HG03432 (cell line): Measurements from ENCODE around the gene GCAT.

Experiments used
- ATAC-seq: cut with Tn5 transposase; IDR thresholded peaks from one replicate; pipeline ENCODE4 v1.9.1; 2021; ENCODE audit warnings: mild to moderate bottlenecking, moderate library complexity; ENCODE audit not compliant: unreplicated experiment

Gene GCAT

DNA sequence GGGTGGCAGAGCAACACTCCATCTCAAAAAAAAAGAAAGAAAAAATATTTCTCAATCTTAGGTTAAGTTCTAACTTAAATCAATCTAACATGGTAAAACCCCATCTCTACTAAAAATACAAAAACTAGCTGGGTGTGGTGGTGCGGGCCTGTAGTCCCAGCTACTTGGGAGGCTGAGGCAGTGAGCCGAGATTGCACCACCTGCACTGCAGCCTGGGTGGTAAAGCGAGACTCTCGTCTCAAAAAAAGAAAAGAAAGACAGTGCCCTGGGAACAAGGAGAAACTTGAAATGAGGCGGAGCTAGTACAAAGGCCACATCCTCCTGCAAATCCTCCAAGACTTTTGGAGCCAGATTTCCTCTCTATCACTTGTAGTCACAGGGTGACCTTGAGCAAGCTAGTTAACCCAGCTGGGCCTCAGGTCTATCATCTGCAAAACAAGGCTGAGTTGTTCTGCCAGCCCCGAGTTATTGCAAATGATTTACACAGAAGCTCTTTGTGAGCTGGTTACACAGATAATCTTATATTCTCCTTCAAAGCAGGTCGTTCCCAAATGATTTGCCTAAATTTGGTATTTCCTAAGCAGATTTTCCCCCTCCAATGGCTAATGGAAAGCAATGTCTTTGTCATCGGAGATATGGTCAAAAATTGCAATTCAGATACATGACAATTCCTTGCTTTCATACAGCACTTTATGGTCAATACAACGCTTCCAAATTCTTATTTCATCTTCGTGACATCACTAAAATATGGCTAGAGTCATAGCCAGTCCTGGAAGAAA lies 34.5 kb downstream of the GCAT start:
- ATAC-seq: no peak

- ATAC-seq: peak; percentile 50
Observed at GRCh38 chr22:37843741-37844089, 36.0 kb downstream of the GCAT start.

DNA sequence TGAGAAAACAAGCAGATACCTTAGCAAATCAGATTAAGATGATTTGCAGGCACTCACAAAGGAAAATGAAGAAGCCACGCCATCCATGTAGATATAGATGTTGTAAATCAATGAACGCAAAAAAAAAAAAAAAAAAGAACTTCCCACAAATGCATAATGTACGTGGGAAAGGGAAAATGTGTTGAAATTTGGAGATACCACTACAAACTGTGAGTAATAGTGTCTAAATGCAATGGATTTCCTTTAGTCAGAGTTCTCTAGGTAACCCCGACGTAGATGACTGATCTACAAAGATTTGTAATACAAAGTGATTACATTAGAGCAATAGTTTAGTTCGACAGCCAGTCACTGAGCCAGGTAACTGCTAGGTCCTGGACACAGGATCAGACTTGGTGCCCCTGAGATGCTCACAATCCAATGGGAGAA lies 37.2 kb downstream of the GCAT start:
- ATAC-seq: no peak

DNA sequence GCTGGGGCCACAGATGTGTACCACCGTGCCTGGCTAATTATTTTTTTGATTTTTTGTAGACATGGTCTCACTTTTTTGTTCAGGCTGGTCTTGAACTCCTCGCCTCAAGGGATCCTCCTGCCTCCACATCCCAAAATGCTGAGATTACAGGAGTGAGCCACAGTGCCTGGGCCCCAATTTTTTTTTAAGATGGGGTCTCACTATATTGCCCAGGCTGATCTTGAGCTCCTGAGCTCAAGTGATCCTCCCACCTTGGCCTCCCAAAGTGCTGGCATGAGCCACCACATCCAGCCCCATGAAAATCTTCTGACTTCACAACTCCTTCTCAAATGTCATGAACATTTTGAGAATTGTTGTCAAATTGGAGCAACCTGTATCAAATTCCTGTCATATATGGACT lies 38.7 kb downstream of the GCAT start:
- no peak for ATAC-seq

DNA sequence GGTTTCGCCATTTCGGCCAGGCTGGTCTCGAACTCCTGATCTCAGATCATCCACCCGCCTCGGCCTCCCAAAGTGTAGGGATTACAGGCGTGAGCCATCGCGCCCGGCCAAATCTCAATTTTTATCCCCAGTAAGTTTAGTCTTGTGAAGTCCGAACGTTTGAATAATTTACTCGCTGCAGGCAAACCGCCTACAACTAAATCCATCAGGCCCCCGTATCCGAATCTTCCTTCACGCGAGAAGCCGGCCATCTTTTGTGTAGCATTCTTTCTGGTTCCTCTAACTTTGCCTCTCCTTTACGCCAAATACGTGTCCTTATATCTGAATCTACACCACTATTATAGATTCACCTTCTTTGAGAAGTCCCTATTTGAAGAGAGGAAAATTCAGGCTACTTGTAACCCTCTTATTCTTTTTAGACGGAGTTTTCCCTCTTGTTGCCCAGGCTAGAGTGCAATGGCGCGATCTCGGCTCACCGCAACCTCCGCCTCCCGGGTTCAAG lies 40.9 kb downstream of the GCAT start:
- no peak for ATAC-seq

GRCh38 chr22:37849089-37849751 lies 41.5 kb downstream of the GCAT start, which contains the start of gene EIF3L:
Gene EIF3L, plus strand, starts transcription at chr22:37849419. Its CDS starts 31 bp downstream, at chr22:37849450.
- ATAC-seq: peak; percentile 70

DNA sequence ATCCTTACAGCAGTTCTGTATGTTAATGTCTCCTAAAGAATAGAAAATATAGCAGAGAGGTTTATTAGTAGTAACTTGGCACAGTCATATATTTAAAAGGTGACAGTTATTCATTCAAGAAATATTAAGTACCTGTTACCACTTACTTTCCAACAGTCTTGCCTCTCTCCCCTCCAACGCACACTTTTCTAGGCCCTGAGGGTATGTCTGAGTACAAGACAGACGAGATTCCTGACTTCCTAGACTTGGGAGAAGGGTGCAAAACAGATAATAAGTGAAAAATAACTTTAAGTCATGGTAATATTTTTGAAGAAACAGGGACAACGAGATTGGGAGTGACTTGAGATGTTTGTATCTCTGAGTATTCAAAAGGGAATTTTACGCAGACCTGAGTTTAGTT lies 43.1 kb downstream of the GCAT start:
- no peak for ATAC-seq

DNA sequence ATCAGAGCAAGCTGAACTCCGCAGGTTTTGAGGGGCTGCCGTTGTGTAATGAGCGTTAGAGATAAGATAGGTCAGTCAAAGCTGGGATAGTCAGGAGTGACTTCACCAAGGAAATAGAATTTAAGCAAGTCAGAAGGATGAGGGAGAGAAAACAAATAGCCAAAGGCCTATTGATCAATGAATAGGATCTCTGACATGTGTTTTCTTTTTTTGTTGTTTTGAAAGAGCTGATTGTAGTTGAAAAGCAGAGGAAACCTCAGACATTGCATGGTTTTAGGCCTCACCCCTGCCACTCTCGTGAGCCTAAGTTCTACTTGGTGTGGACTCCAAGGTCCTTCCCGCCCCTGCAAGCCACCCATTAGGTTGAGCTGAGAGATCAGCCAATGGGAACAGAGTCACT lies 44.7 kb downstream of the GCAT start:
- no peak for ATAC-seq

DNA sequence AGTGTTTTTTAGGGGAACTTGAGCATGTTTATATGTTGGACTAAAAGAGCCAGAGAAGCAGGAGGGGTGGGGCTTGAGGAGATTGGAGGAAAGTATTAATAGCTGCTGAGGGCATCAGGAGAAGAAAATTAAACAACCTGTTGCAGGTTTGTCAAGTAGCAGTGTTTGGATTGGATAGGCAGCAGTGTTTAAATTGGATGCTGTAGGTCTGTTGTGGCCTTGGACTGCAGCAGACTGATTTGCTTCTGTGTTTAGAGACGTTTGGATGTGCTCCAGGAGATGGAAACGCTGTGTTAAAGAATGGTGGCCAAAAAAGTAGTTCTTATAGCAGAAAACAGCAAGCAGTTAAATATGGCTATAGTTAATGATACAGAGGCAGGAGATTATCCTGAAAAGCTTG lies 47.2 kb downstream of the GCAT start:
- no peak for ATAC-seq

GRCh38 chr22:37855462-37855861 lies 47.7 kb downstream of the GCAT start:
- ATAC-seq: no peak

- no peak for ATAC-seq
Observed at GRCh38 chr22:37860796-37861421, 53.2 kb downstream of the GCAT start.

DNA sequence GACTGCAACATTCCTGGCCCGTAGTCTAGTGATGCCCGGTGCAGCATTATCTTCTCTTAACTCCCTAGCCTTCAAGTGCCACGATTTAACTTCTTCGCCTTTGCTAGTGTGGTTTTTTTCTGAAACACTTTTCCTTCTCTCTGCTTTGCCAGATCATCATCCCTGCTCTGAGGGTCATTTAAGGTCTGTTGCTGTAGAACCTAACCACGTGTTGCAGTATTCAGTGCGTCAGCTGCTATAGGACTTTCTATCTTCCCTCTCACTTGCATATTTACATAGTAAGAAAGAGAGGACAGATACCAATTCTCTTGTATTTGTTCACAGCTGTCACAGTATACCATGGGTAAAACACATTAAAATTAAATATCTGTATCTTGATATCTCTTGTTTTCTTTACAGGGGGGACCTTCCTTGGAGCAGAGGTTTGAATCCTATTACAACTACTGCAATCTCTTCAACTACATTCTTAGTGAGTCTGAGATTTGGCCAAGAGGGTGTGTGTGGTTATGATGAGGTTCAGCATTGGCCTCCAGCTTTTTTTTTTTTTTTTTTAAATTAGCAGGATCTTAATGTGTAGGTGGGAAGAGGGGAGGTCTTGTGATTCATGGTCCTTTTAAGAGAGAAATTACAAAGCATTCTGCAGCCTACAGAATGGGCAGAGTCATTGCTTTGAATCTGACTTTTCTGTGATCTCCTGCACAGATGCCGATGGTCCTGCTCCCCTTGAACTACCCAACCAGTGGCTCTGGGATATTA lies 55.0 kb downstream of the GCAT start:
- ATAC-seq: no peak

GRCh38 chr22:37865510-37865909 lies 57.8 kb downstream of the GCAT start:
- no peak for ATAC-seq
